ENCODE measurements around the gene SLC25A21. TPM values are rescaled to one million over a fixed set of nuclear protein-coding genes. Genes with fewer than 3 reads are reported as not detected.

Gene SLC25A21
- total RNA-seq, 1 donor, result not detected

DNA sequence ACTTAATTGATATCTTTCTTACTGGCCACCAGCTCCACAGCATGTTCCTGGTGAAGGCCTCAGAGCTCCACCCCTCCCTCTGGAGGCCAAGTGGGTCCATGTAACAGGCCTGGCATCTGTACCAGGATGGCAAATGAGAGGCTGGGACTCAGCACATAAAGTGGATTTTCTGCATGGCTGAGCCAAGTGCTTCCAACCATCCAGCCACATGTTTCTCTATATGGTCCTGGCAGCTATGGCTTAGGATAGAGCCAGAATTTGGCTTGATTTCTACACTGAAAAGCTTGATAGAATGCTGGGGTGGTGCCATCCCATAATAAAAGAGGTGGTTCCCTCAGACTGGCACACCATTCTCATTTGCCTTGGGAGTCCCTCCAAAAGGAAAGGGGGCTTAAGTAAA, 416.6 kb downstream of the SLC25A21 start:
- no peaks in the 10 kb centered on the region for H3K9me3 ChIP-seq (ENCODE audit: low read depth, low read length)
- no peaks in the 10 kb centered on the region for H3K4me1 ChIP-seq (ENCODE audit: insufficient read depth, low read length)
- H3K4me3 ChIP-seq (ENCODE audit: low read length), result no peak overlapping the region
- no peaks in the 10 kb centered on the region for H3K27me3 ChIP-seq (ENCODE audit: insufficient read depth, low read length)

DNA sequence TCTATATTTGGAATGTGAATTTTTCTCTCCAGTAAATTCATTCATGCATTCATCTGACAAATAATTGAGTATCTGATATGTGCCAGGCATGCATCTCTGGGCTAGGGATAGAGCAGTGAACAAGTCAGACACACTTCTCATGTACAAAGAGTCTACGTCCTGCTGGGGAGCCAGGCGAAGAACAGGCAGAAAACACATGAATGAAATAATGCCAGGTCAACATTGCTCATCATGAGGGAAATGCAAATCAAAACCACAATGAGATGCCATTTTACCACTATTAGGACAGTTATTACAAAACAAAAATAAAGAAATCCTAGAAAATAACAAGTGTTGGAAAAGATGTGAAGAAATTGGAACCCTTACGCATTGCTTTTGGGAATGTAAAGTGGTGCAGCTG, 420.5 kb downstream of the SLC25A21 start:
- no peak overlapping the region for H3K4me3 ChIP-seq (ENCODE audit: low read length)
- no peaks in the 10 kb centered on the region for H3K9me3 ChIP-seq (ENCODE audit: low read depth, low read length)
- no peaks in the 10 kb centered on the region for H3K27me3 ChIP-seq (ENCODE audit: insufficient read depth, low read length)
- no peaks in the 10 kb centered on the region for H3K4me1 ChIP-seq (ENCODE audit: insufficient read depth, low read length)

- Histone ChIP-seq H3K4me3 (ENCODE audit: low read length) (no peak overlapping the region), H3K27me3 (ENCODE audit: insufficient read depth, low read length) (no peaks in the 10 kb centered on the region), H3K4me1 (ENCODE audit: insufficient read depth, low read length) (no peaks in the 10 kb centered on the region), H3K9me3 (ENCODE audit: low read depth, low read length) (no peaks in the 10 kb centered on the region)
Measured at GRCh38 chr14:36751106-36751505, 421.3 kb downstream of the SLC25A21 start.

DNA sequence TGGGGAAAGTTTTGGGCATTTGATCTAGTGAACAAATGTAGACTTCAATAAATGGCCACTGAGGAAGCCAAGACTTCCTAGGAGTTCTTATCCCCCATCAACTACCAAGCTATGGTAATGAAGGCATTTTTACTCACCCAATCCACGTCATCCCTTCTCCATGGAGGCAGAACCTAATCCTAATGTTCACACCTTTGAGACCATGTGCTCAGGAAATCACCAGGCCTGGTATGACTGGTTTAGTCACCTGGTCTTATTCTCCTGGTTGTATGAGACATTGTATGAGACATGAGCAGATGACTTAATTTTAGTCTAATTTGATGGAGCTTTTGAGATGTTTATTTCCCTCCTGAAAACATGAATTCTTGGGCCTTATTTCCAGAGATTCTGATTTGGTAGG, 422.2 kb downstream of the SLC25A21 start:
- Histone ChIP-seq H3K27me3 (ENCODE audit: insufficient read depth, low read length) (no peaks in the 10 kb centered on the region), H3K4me3 (ENCODE audit: low read length) (no peak overlapping the region), H3K4me1 (ENCODE audit: insufficient read depth, low read length) (no peaks in the 10 kb centered on the region), H3K9me3 (ENCODE audit: low read depth, low read length) (no peaks in the 10 kb centered on the region)

- Histone ChIP-seq H3K27me3 (ENCODE audit: insufficient read depth, low read length) (no peaks in the 10 kb centered on the region), H3K4me3 (ENCODE audit: low read length) (no peak overlapping the region), H3K9me3 (ENCODE audit: low read depth, low read length) (no peaks in the 10 kb centered on the region), H3K4me1 (ENCODE audit: insufficient read depth, low read length) (no peaks in the 10 kb centered on the region)
Measured at GRCh38 chr14:36748610-36749213, 423.7 kb downstream of the SLC25A21 start.

DNA sequence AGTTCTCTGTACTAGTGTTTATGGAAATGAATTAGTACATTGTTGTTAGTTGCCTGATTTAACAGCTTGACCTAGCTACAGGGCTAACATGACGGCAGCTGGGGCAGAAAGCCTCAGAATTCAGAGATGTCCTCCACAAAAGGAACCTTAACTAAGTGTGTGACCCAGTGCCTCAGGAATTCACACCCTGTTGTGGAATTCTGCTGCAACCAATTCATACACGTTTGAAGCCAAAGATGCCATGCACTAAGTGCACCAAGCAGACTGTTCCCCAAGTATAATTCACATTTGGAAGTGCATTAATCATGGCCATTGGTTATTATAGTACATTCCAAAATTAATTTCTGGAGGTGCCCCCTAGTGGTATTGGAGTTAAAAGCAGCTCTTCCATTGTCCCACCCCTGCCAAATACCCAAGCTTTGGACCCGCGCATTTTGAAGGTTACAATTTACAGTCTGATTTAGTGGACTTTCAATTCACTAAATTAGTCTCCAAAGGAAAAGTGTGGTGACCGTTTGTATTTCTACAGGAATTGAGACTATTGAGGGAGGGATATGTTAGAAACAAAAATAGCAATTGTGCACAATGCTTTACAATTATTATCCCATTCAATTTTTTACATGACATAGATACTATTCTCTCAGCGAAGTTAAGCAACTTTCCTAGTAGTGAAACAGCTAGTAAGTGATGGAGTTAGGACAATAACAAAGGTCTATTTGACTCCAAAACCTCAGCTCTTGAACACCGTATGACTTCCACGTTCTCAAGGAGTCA, 424.8 kb downstream of the SLC25A21 start:
- Histone ChIP-seq H3K27me3 (ENCODE audit: insufficient read depth, low read length) (no peaks in the 10 kb centered on the region), H3K9me3 (ENCODE audit: low read depth, low read length) (no peaks in the 10 kb centered on the region), H3K4me1 (ENCODE audit: insufficient read depth, low read length) (no peaks in the 10 kb centered on the region), H3K4me3 (ENCODE audit: low read length) (no peak overlapping the region)

DNA sequence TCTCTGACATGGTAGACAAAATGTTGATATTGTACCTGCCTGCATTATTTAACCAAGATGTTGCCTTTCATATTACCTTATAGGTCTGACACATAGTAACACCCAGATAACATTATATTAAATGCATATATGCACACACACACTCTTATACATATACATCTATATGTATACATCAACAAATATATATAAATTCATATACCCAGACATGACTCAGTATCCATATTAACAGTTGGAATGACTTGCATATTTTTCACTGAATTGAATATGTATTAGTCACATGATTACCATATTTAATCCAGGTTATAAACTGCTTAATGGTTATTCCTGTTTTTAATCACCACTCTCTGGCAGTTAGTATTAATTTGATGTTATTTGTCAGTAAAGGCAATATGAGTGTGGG, 425.5 kb downstream of the SLC25A21 start:
- Histone ChIP-seq H3K27me3 (ENCODE audit: insufficient read depth, low read length) (no peaks in the 10 kb centered on the region), H3K4me3 (ENCODE audit: low read length) (no peak overlapping the region), H3K4me1 (ENCODE audit: insufficient read depth, low read length) (no peaks in the 10 kb centered on the region), H3K9me3 (ENCODE audit: low read depth, low read length) (no peaks in the 10 kb centered on the region)

GRCh38 chr14:36741858-36742257, 430.5 kb downstream of the SLC25A21 start:
- Histone ChIP-seq H3K27me3 (ENCODE audit: insufficient read depth, low read length) (no peaks in the 10 kb centered on the region), H3K9me3 (ENCODE audit: low read depth, low read length) (no peaks in the 10 kb centered on the region), H3K4me3 (ENCODE audit: low read length) (no peak overlapping the region), H3K4me1 (ENCODE audit: insufficient read depth, low read length) (no peaks in the 10 kb centered on the region)

DNA sequence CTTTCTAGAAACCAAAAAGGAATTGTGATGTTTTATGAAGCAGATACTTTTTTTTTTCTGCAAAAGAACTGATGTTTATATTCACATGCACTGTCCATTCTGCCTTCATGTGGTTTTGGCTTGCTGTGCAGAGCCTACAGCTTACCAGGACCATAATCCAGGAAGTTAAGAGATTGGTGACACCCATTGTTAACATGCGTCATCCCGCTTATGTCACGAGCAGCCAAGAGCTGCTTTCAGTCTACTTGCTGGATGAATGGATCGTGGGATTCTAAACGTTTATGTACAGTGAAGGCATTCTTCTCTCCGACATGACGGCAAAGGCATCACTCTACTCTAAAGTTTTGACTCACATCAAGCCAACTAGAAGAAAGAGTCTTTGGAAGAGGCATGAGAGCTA, 434.1 kb downstream of the SLC25A21 start:
- no peaks in the 10 kb centered on the region for H3K4me1 ChIP-seq (ENCODE audit: insufficient read depth, low read length)
- H3K9me3 ChIP-seq (ENCODE audit: low read depth, low read length), result no peaks in the 10 kb centered on the region
- H3K4me3 ChIP-seq (ENCODE audit: low read length), result no peak overlapping the region
- no peaks in the 10 kb centered on the region for H3K27me3 ChIP-seq (ENCODE audit: insufficient read depth, low read length)

- Histone ChIP-seq H3K4me3 (ENCODE audit: low read length) (no peak overlapping the region), H3K9me3 (ENCODE audit: low read depth, low read length) (no peaks in the 10 kb centered on the region), H3K4me1 (ENCODE audit: insufficient read depth, low read length) (no peaks in the 10 kb centered on the region), H3K27me3 (ENCODE audit: insufficient read depth, low read length) (no peaks in the 10 kb centered on the region)
Measured at GRCh38 chr14:36726128-36726527, 446.3 kb downstream of the SLC25A21 start.

GRCh38 chr14:36724162-36724561, 448.2 kb downstream of the SLC25A21 start:
- no peaks in the 10 kb centered on the region for H3K27me3 ChIP-seq (ENCODE audit: insufficient read depth, low read length)
- no peak overlapping the region for H3K4me3 ChIP-seq (ENCODE audit: low read length)
- no peaks in the 10 kb centered on the region for H3K4me1 ChIP-seq (ENCODE audit: insufficient read depth, low read length)
- no peaks in the 10 kb centered on the region for H3K9me3 ChIP-seq (ENCODE audit: low read depth, low read length)

DNA sequence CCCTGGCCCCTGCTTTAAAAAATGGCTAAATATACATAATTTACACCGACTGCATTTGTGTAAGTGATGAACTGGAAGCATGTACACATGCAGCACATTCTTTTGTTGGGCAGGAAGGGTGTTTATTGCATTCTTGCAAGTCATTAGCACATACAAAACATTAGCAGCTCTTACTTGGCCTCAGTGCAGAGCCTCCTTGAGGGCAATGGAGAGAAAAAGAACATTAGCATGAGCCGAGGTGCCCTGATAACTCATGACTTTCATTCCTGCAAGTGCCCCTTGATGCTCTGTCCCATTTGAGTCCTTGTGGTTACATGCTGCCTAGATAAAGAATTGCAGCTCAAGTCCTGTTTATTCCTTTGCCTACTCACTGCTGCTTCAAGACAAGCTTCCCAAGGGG, 448.9 kb downstream of the SLC25A21 start:
- no peaks in the 10 kb centered on the region for H3K9me3 ChIP-seq (ENCODE audit: low read depth, low read length)
- H3K4me1 ChIP-seq (ENCODE audit: insufficient read depth, low read length), result no peaks in the 10 kb centered on the region
- no peak overlapping the region for H3K4me3 ChIP-seq (ENCODE audit: low read length)
- no peaks in the 10 kb centered on the region for H3K27me3 ChIP-seq (ENCODE audit: insufficient read depth, low read length)

DNA sequence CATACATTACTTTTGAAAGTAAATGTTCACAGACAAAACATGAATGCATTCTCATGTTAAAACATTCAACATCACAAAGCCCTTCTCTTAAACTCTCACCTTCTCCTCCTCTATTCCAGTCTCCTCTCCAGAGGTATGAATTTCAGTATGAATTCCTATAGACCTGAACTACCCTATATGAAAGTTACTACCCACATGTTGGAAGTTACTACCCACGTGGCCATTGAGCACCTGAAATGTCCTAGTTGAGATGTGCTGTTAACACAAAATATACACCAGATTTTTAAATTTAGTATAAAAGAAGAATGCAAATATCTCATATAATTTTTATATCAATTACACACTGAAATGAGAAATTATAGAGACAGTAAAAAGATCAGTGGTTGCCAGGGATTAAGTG, 450.5 kb downstream of the SLC25A21 start:
- no peaks in the 10 kb centered on the region for H3K4me1 ChIP-seq (ENCODE audit: insufficient read depth, low read length)
- no peaks in the 10 kb centered on the region for H3K9me3 ChIP-seq (ENCODE audit: low read depth, low read length)
- H3K4me3 ChIP-seq (ENCODE audit: low read length), result no peak overlapping the region
- no peaks in the 10 kb centered on the region for H3K27me3 ChIP-seq (ENCODE audit: insufficient read depth, low read length)

DNA sequence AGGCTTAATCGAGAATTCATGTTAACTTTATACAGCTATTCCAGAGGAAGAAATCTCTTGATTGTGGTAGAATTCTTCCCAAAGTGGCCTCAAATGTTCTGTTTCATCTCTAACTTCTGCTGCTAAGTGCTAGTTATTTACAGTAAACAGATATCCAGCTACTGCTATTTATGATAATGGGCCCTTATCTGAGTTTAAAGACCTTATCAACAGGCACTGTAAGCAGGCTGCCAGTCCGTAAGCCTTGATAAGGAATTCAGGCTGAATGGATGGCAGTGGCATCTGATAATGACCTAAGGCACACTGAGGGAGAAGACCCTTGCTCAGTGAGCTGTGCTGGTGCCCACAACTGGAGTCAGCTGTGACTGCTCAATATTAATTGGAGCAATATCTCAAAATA, 451.7 kb downstream of the SLC25A21 start:
- H3K4me3 ChIP-seq (ENCODE audit: low read length), result no peak overlapping the region
- H3K27me3 ChIP-seq (ENCODE audit: insufficient read depth, low read length), result no peaks in the 10 kb centered on the region
- H3K9me3 ChIP-seq (ENCODE audit: low read depth, low read length), result no peaks in the 10 kb centered on the region
- H3K4me1 ChIP-seq (ENCODE audit: insufficient read depth, low read length), result no peaks in the 10 kb centered on the region

GRCh38 chr14:36719823-36720222, 452.6 kb downstream of the SLC25A21 start:
- H3K4me1 ChIP-seq (ENCODE audit: insufficient read depth, low read length), result no peaks in the 10 kb centered on the region
- H3K4me3 ChIP-seq (ENCODE audit: low read length), result no peak overlapping the region
- H3K9me3 ChIP-seq (ENCODE audit: low read depth, low read length), result no peaks in the 10 kb centered on the region
- no peaks in the 10 kb centered on the region for H3K27me3 ChIP-seq (ENCODE audit: insufficient read depth, low read length)

GRCh38 chr14:36718216-36718615, 454.2 kb downstream of the SLC25A21 start:
- Histone ChIP-seq H3K4me1 (ENCODE audit: insufficient read depth, low read length) (no peaks in the 10 kb centered on the region), H3K27me3 (ENCODE audit: insufficient read depth, low read length) (no peaks in the 10 kb centered on the region), H3K4me3 (ENCODE audit: low read length) (no peak overlapping the region), H3K9me3 (ENCODE audit: low read depth, low read length) (no peaks in the 10 kb centered on the region)

All from mononuclear cell (primary cell).